Upper lobe of left lung (tissue), 6 donors: Measurements from ENCODE around the gene ARID1B. TPM values are rescaled to one million over a fixed set of nuclear protein-coding genes. Genes with fewer than 3 reads are reported as not detected.

Experiments used
- ATAC-seq, 2 donors: fragments of 200-7000 bp; cut with Tn5 transposase; one replicate each; pipeline ENCODE4 v1.9.1; 2022; ENCODE audit warnings: mild to moderate bottlenecking in 2 of 2, moderate library complexity in 2 of 2; ENCODE audit not compliant: low FRiP score in 2 of 2
- DNase-seq, 2 donors: peaks; one replicate each; pipeline ENCODE4 v3.0.0-alpha.2; 2019 to 2020
- H3K27ac ChIP-seq, 4 donors: fragments of 200-600 bp; sonication (generic); one replicate each; pipeline ENCODE4 v1.5.1; 2016 to 2019
- H3K27me3 ChIP-seq, 4 donors: fragments of 200-600 bp; sonication (generic); one replicate each; pipeline ENCODE4 v1.5.1; 2017 to 2019
- H3K36me3 ChIP-seq, 4 donors: fragments of 200-600 bp; sonication (generic); one replicate each; pipeline ENCODE4 v1.5.1; 2016 to 2019
- H3K4me1 ChIP-seq, 4 donors: fragments of 200-600 bp; sonication (generic); one replicate each; pipeline ENCODE4 v1.5.1; 2018 to 2019
- H3K4me3 ChIP-seq, 4 donors: fragments of 200-600 bp; sonication (generic); one replicate each; pipeline ENCODE4 v1.5.1; 2017 to 2019; ENCODE audit warnings: mild to moderate bottlenecking in 2 of 4, moderate library complexity in 1 of 4
- H3K9me3 ChIP-seq, 4 donors: fragments of 200-600 bp; sonication (generic); one replicate each; pipeline ENCODE4 v1.5.1; 2018 to 2019
- CTCF ChIP-seq, 6 experiments: fragments of 450-650 bp in 4 of 6; fragments of 200-600 bp in 2 of 6; sonication (generic) in 2 of 6; IDR thresholded peaks; one replicate each; pipeline ENCODE4 v1.5.1; 2016 to 2019; ENCODE audit warnings: antibody characterized with exemption in 6 of 6
- EP300 ChIP-seq, 4 donors: sonication (generic); formaldehyde crosslinking; IDR thresholded peaks; one replicate each; pipeline ENCODE4 v1.5.1; 2017; ENCODE audit warnings: antibody characterized with exemption in 4 of 4, control low read depth in 2 of 4
- POLR2A ChIP-seq, 4 donors: fragments of 450-650 bp; IDR thresholded peaks; one replicate each; pipeline ENCODE4 v1.5.1; 2016 to 2017; ENCODE audit warnings: antibody characterized with exemption in 4 of 4, mild to moderate bottlenecking in 2 of 4
- POLR2AphosphoS5 ChIP-seq, 2 donors: sonication (generic); formaldehyde crosslinking; IDR thresholded peaks; one replicate each; pipeline ENCODE4 v1.5.1; 2017; ENCODE audit warnings: antibody characterized with exemption in 2 of 2
- WGBS, 2 donors: methylation state at CpG; one replicate each; pipeline ENCODE4 v1.1.5; 2017 to 2018; 5-methylcytosine and 5-hydroxymethylcytosine counted together
- total RNA-seq, 6 donors: library from RNA; depleted of rRNA in 4 of 6; stranded (reverse); fragments of >200 nt in 4 of 6; gene quantifications; one replicate each; pipeline versions ENCODE4 v1.1.0 to v1.2.1, GENCODE V29; 2016 to 2021
- donor health status: DM: no; HTN: no; CAD: no; lungs with moderate emphysema.
- donor health status: DM: no; HTN: yes; CAD: no; lungs with severe emphysema.

The ARID1B gene
- total RNA-seq, 6 donors from 2014 or later: 66.4 to 168 (median 109) TPM

GRCh38 chr6:156852147-156852857, 75.1 kb downstream of the ARID1B start:
- H3K4me1 ChIP-seq: peaks cover 14 to 60% (median 35%) of the 10 kb centered on the region in 4 donors
- no peak for TF ChIP-seq POLR2AphosphoS5 (IDR thresholded peaks at IDR 0.05)
- no peak for TF ChIP-seq EP300 (IDR thresholded peaks at IDR 0.05)
- TF ChIP-seq CTCF (IDR thresholded peaks at IDR 0.05): no peak
- no peak for TF ChIP-seq POLR2A (IDR thresholded peaks at IDR 0.05)
- H3K9me3 ChIP-seq: no peaks in the 10 kb centered on the region
- H3K4me3 ChIP-seq: no peak overlapping the region
- no peaks in the 10 kb centered on the region for H3K27me3 ChIP-seq
- no peak overlapping the region for H3K27ac ChIP-seq
- 77 to 84% methylated on average over 9 of the region's 9 CpGs for WGBS, 2 donors
- DNase-seq (no peak), ATAC-seq (no peak)
- H3K36me3 ChIP-seq: no peaks in the 10 kb centered on the region

- DNase-seq (no peak), ATAC-seq (no peak)
- Histone ChIP-seq H3K36me3 (no peaks in the 10 kb centered on the region), H3K27ac (no peak overlapping the region), H3K9me3 (no peaks in the 10 kb centered on the region), H3K27me3 (no peaks in the 10 kb centered on the region), H3K4me3 (no peak overlapping the region), H3K4me1 (peaks cover 8 to 60% (median 32%) of the 10 kb centered on the region in 4 donors)
- 86 to 94% methylated on average over 1 of the region's 1 CpG for WGBS, 2 donors
- TF ChIP-seq POLR2A (IDR thresholded peaks at IDR 0.05): no peak
- no peak for TF ChIP-seq CTCF (IDR thresholded peaks at IDR 0.05)
- TF ChIP-seq POLR2AphosphoS5 (IDR thresholded peaks at IDR 0.05): no peak
- no peak for TF ChIP-seq EP300 (IDR thresholded peaks at IDR 0.05)
Observed at GRCh38 chr6:156852858-156853216, 75.7 kb downstream of the ARID1B start.

- TF ChIP-seq EP300 (IDR thresholded peaks at IDR 0.05): no peak
- no peak for TF ChIP-seq CTCF (IDR thresholded peaks at IDR 0.05)
- no peak for TF ChIP-seq POLR2A (IDR thresholded peaks at IDR 0.05)
- no peak for TF ChIP-seq POLR2AphosphoS5 (IDR thresholded peaks at IDR 0.05)
- no peaks in the 10 kb centered on the region for H3K27me3 ChIP-seq
- DNase-seq (no peak), ATAC-seq (no peak)
- no peak overlapping the region for H3K4me3 ChIP-seq
- H3K9me3 ChIP-seq: no peaks in the 10 kb centered on the region
- WGBS, 2 donors: 85 to 92% methylated on average over 5 of the region's 5 CpGs
- H3K4me1 ChIP-seq: peaks cover 3 to 52% (median 24%) of the 10 kb centered on the region in 4 donors
- no peak overlapping the region for H3K27ac ChIP-seq
- H3K36me3 ChIP-seq: no peaks in the 10 kb centered on the region
Observed at GRCh38 chr6:156853733-156854132, 76.6 kb downstream of the ARID1B start.

GRCh38 chr6:156854466-156855161, 77.4 kb downstream of the ARID1B start:
- Histone ChIP-seq H3K27ac (no peak overlapping the region), H3K4me3 (no peak overlapping the region), H3K36me3 (no peaks in the 10 kb centered on the region), H3K27me3 (no peaks in the 10 kb centered on the region), H3K9me3 (no peaks in the 10 kb centered on the region), H3K4me1 (peaks cover 3 to 52% (median 17%) of the 10 kb centered on the region in 4 donors)
- TF ChIP-seq EP300 (IDR thresholded peaks at IDR 0.05) (no peak), CTCF (IDR thresholded peaks at IDR 0.05) (no peak), POLR2AphosphoS5 (IDR thresholded peaks at IDR 0.05) (no peak), POLR2A (IDR thresholded peaks at IDR 0.05) (no peak)
- ATAC-seq: no peak
- DNase-seq: peak in 1 of 2 donors; percentile 63
- 89 to 95% methylated on average over 10 of the region's 10 CpGs for WGBS, 2 donors
